ENCODE results near the gene TEKT5.

GRCh38 chr16:10731790-10732189 lies 37.1 kb upstream of the TEKT5 start:
- TF ChIP-seq POLR2AphosphoS5 (IDR thresholded peaks at IDR 0.05): no peak
- TF ChIP-seq CTCF (IDR thresholded peaks at IDR 0.05): no peak

Data from esophagus muscularis mucosa (tissue), 3 donors.